Measurements from ENCODE around the gene MCUB. TPM values are rescaled to one million over a fixed set of nuclear protein-coding genes. Genes with fewer than 3 reads are reported as not detected.
"Not testable (repeated sequence)": the region's sequence is repeated elsewhere in the genome, so short reads cannot be mapped to it uniquely, and the experiment has no call there.

The MCUB gene, protein sequence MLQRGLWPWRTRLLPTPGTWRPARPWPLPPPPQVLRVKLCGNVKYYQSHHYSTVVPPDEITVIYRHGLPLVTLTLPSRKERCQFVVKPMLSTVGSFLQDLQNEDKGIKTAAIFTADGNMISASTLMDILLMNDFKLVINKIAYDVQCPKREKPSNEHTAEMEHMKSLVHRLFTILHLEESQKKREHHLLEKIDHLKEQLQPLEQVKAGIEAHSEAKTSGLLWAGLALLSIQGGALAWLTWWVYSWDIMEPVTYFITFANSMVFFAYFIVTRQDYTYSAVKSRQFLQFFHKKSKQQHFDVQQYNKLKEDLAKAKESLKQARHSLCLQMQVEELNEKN
- total RNA-seq = 1 to 10 TPM in 1 of 2 donors, under 1 TPM in 1; 1.00 to 5.2 TPM
- 4.1 TPM for polyA plus RNA-seq (2013, experiment 1 of 2)
- polyA plus RNA-seq (2013, experiment 2 of 2) = 2.5 TPM
- long read RNA-seq, experiment 1, partial matches to known transcripts = 0 of 1 reads
- long read RNA-seq, experiment 1, other reads (novel, unspliced or antisense) = 0 of 1 reads
- long read RNA-seq, experiment 2 = 0 reads
- long read RNA-seq, experiment 3, transcript MCUB-201 (8 exons, 2,278 nt) = major isoform, 16 of 18 reads
- long read RNA-seq, experiment 3, partial matches to known transcripts = 0 of 18 reads
- long read RNA-seq, experiment 3, other reads (novel, unspliced or antisense) = 2 of 18 reads
- long read RNA-seq, experiment 4 = 0 reads

DNA sequence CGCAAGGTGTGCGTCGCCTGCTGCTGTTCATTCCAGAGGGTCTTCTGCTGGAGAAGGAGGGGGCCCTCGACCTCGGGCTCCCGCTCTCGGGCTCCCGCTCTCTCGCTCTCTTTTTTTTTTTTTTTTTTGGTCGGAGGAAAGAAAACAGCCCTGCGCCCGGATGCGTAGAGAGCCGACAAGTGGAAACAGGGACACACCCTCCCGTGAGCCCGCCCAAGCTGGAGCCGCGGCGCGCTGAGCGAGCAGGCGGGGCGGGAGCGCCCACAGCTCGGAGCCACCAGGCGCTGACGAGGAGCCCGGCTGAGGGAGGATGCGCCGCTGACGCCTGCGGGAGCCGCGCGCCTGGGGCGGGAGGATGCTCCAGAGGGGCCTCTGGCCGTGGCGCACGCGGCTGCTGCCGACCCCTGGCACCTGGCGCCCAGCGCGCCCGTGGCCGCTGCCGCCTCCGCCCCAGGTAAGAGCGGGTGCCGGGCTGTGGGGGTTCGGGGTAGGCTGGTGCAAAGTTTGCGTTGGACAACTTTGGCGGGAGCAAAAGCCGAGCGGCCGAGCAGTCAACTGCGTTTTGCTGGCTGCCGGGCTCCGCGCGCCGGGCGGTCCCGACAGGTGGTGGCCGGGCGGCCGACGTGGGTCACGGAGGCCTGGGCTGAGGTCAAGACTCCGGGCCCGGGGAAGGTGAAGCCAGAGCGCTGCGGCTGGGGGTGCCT, at the start of gene MCUB:
MCUB (plus strand) TSS at position 264 of the 704 bp plus-strand sequence; CDS start at position 356, 92 bp downstream.
- no peaks in the 10 kb centered on the region for H3K4me1 ChIP-seq (ENCODE audit: control insufficient read depth, insufficient read depth, low read length)

GRCh38 chr4:109510687-109511086, 49.4 kb upstream of the MCUB start:
- Histone ChIP-seq H3K4me1 (ENCODE audit: control insufficient read depth, insufficient read depth, low read length) (no peaks in the 10 kb centered on the region), H3K9me3 (ENCODE audit: control insufficient read depth, low read length) (no peaks in the 10 kb centered on the region), H3K27me3 (ENCODE audit: control insufficient read depth, insufficient read depth, low read length, poor library complexity, severe bottlenecking) (no peaks in the 10 kb centered on the region), H3K9ac (ENCODE audit: extremely low read depth, low read length, poor library complexity, severe bottlenecking) (no peak overlapping the region), H3K27ac (ENCODE audit: low read depth, low read length) (no peak overlapping the region), H3K36me3 (ENCODE audit: control insufficient read depth, insufficient read depth, low read length) (peaks cover 84% of the 10 kb centered on the region), H3K4me3 (ENCODE audit: low read length) (no peak overlapping the region)
- no peak for TF ChIP-seq CTCF (conservative IDR thresholded peaks at IDR 0.05)
- no peaks in the 10 kb centered on the region for H3K9me3 Mint-ChIP-seq
- no peak overlapping the region for H3K4me3 Mint-ChIP-seq
- 100% methylated on average over 1 of the region's 2 CpGs; no CpG with 5 or more reads in 1 of the 2 experiments for WGBS, 2 experiments (ENCODE audit: insufficient coverage in 1 of 2, insufficient read length in 1 of 2)
- H3K4me1 Mint-ChIP-seq = no peaks in the 10 kb centered on the region
- no peaks in the 10 kb centered on the region for H3K27me3 Mint-ChIP-seq (ENCODE audit: insufficient read depth)
- no peak for DNase-seq
- H3K36me3 Mint-ChIP-seq (ENCODE audit: low read depth) = peaks cover 70% of the 10 kb centered on the region
- peak overlapping the region; percentile 38 for H3K27ac Mint-ChIP-seq

More for the DNA sequence above, at the start of gene MCUB:
- Mint-ChIP-seq H3K36me3 (ENCODE audit: low read depth) (peaks cover 16% of the 10 kb centered on the region), H3K4me1 (peaks cover 8% of the 10 kb centered on the region), H3K27me3 (ENCODE audit: insufficient read depth) (peaks cover 57% of the 10 kb centered on the region), H3K27ac (peak within 1 kb of the TSS; percentile 81), H3K4me3 (peak within 1 kb of the TSS; percentile 62), H3K9me3 (peaks cover 13% of the 10 kb centered on the region)
- no peaks in the 10 kb centered on the region for H3K36me3 ChIP-seq (ENCODE audit: control insufficient read depth, insufficient read depth, low read length)
- H3K9me3 ChIP-seq (ENCODE audit: control insufficient read depth, low read length) = peaks cover 7% of the 10 kb centered on the region
- H3K27me3 ChIP-seq (ENCODE audit: control insufficient read depth, insufficient read depth, low read length, poor library complexity, severe bottlenecking) = peaks cover 73% of the 10 kb centered on the region
- H3K4me3 ChIP-seq (ENCODE audit: low read length) = peak within 1 kb of the TSS; percentile 80
- WGBS, 2 experiments (ENCODE audit: insufficient coverage in 1 of 2, insufficient read length in 1 of 2) = 0 to 1% methylated on average over 16 to 73 of the region's 73 CpGs
- peak within 1 kb of the TSS; percentile 30 for H3K9ac ChIP-seq (ENCODE audit: extremely low read depth, low read length, poor library complexity, severe bottlenecking)
- H3K27ac ChIP-seq (ENCODE audit: low read depth, low read length) = no peak within 1 kb of the TSS
- TF ChIP-seq CTCF (conservative IDR thresholded peaks at IDR 0.05) = no peak
- DNase-seq = peak; percentile 94

DNA sequence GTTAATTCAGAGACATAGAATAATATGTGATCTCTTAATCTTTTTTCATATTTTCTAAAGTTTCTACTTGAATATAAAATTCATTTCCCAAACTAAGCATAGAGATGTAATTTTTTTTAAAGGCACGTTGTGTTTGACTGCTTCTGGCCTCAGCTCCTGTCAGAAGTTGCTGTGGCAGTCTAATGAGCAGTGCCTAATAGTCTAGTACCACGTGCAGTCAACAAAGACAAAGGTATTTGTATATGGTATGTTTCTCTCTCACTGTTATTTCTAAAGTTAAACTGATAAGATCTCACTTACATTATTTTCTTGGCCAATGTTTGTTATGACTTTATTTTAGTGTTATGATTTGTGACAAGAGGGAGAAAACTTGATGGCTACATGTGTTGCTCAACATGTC, 48.6 kb upstream of the MCUB start:
- Histone ChIP-seq H3K27me3 (ENCODE audit: control insufficient read depth, insufficient read depth, low read length, poor library complexity, severe bottlenecking) (no peaks in the 10 kb centered on the region), H3K36me3 (ENCODE audit: control insufficient read depth, insufficient read depth, low read length) (peaks cover 85% of the 10 kb centered on the region)
- WGBS, 2 experiments (ENCODE audit: insufficient coverage in 1 of 2, insufficient read length in 1 of 2) = 91% methylated on average over 2 of the region's 2 CpGs; no CpG with 5 or more reads in 1 of the 2 experiments

GRCh38 chr4:109513368-109513767, 46.7 kb upstream of the MCUB start:
- H3K27ac Mint-ChIP-seq; H3K4me3 Mint-ChIP-seq; H3K27me3 ChIP-seq (ENCODE audit: control insufficient read depth, insufficient read depth, low read length, poor library complexity, severe bottlenecking); H3K9ac ChIP-seq (ENCODE audit: extremely low read depth, low read length, poor library complexity, severe bottlenecking); H3K4me1 ChIP-seq (ENCODE audit: control insufficient read depth, insufficient read depth, low read length); H3K4me1 Mint-ChIP-seq; H3K27me3 Mint-ChIP-seq (ENCODE audit: insufficient read depth); DNase-seq; H3K9me3 Mint-ChIP-seq; H3K9me3 ChIP-seq (ENCODE audit: control insufficient read depth, low read length); H3K27ac ChIP-seq (ENCODE audit: low read depth, low read length); H3K4me3 ChIP-seq (ENCODE audit: low read length): not testable (repeated sequence)
- H3K36me3 ChIP-seq (ENCODE audit: control insufficient read depth, insufficient read depth, low read length) = peaks cover 84% of the 10 kb centered on the region
- WGBS, 2 experiments (ENCODE audit: insufficient coverage in 1 of 2, insufficient read length in 1 of 2) = 88 to 97% methylated on average over 11 to 12 of the region's 12 CpGs
- H3K36me3 Mint-ChIP-seq (ENCODE audit: low read depth) = peaks cover 73% of the 10 kb centered on the region

More for the DNA sequence above, 48.6 kb upstream of the MCUB start:
- no peaks in the 10 kb centered on the region for H3K9me3 ChIP-seq (ENCODE audit: control insufficient read depth, low read length)
- H3K27me3 Mint-ChIP-seq (ENCODE audit: insufficient read depth) = no peaks in the 10 kb centered on the region
- H3K4me1 ChIP-seq (ENCODE audit: control insufficient read depth, insufficient read depth, low read length) = no peaks in the 10 kb centered on the region
- no peak for DNase-seq
- peaks cover 65% of the 10 kb centered on the region for H3K36me3 Mint-ChIP-seq (ENCODE audit: low read depth)
- no peak overlapping the region for H3K27ac ChIP-seq (ENCODE audit: low read depth, low read length)
- no peaks in the 10 kb centered on the region for H3K4me1 Mint-ChIP-seq
- H3K9me3 Mint-ChIP-seq = no peaks in the 10 kb centered on the region
- no peak overlapping the region for H3K4me3 Mint-ChIP-seq
- no peak overlapping the region for H3K9ac ChIP-seq (ENCODE audit: extremely low read depth, low read length, poor library complexity, severe bottlenecking)
- no peak overlapping the region for H3K27ac Mint-ChIP-seq
- TF ChIP-seq CTCF (conservative IDR thresholded peaks at IDR 0.05) = no peak
- no peak overlapping the region for H3K4me3 ChIP-seq (ENCODE audit: low read length)

All from endodermal cell (in vitro differentiated cells).